Measurements from ENCODE around the gene MPZL3. TPM values are rescaled to one million over a fixed set of nuclear protein-coding genes. Genes with fewer than 3 reads are reported as not detected.

Gene MPZL3
- polyA plus RNA-seq, 1 of the 3 experiments (the other 2 are of a cell fraction), result 0.38 TPM

- Histone ChIP-seq H2AFZ (ENCODE audit: low read depth) (no peak overlapping the region), H3K79me2 (ENCODE audit: insufficient read depth) (no peaks in the 10 kb centered on the region), H3K4me1 (ENCODE audit: control insufficient read depth in 1 of 2, insufficient read depth in 2 of 2, low read depth in 1 of 2, low read length in 1 of 2) (peaks cover 0 to 2% of the 10 kb centered on the region in 2 experiments; a peak in 1 of 4 replicates), H3F3A (replicated peaks; ENCODE audit: insufficient read depth) (no peaks in the 10 kb centered on the region), H4K20me1 (ENCODE audit: insufficient read depth) (no peaks in the 10 kb centered on the region), H3K27ac (ENCODE audit: low read depth in 2 of 2, low read length in 1 of 2) (no peak overlapping the region), H3K9ac (no peak overlapping the region), H3K9me3 (no peaks in the 10 kb centered on the region), H3K36me3 (replicated peaks in 1 of 2; ENCODE audit: control insufficient read depth in 1 of 2, insufficient read depth in 2 of 2, low read length in 1 of 2) (no peaks in the 10 kb centered on the region), H3K27me3 (ENCODE audit: insufficient read depth) (peaks cover 34% of the 10 kb centered on the region; the same call in 1 of the 2 replicates), H3K4me2 (no peak overlapping the region), H3K4me3 (ENCODE audit: low read depth in 2 of 2, low read length in 1 of 2) (no peak overlapping the region), H3K9me2 (no peaks in the 10 kb centered on the region)
- CTCF ChIA-PET, result interaction anchor here (1.0 kb wide), 1 partner anchor 29 kb away, joined by 5 read pairs; no protein-coding TSS in a partner anchor
- TF ChIP-seq POLR2AphosphoS5 (IDR thresholded peaks at IDR 0.05; ENCODE audit: low read depth, low read length) (no peak), RAD21 (IDR thresholded peaks at IDR 0.05; ENCODE audit: low read length) (no peak), FOSL2 (IDR thresholded peaks at IDR 0.05; ENCODE audit: borderline replicate concordance, low read depth) (no peak)
- DNase-seq, result no peak
- 31% methylated on average over 5 of the region's 5 CpGs for WGBS (ENCODE audit: low lambda C conversion rate)
- POLR2A ChIA-PET, result no interaction called here
Measured at GRCh38 chr11:118200497-118200896, 51.7 kb downstream of the MPZL3 start.

- Histone ChIP-seq H3K9me2 (no peaks in the 10 kb centered on the region), H3F3A (replicated peaks; ENCODE audit: insufficient read depth) (no peaks in the 10 kb centered on the region), H2AFZ (ENCODE audit: low read depth) (no peak overlapping the region), H3K4me1 (ENCODE audit: control insufficient read depth in 1 of 2, insufficient read depth in 2 of 2, low read depth in 1 of 2, low read length in 1 of 2) (peaks cover 0 to 7% of the 10 kb centered on the region in 2 experiments; a peak in 1 of 4 replicates), H3K9ac (no peak overlapping the region), H3K9me3 (no peaks in the 10 kb centered on the region), H3K27ac (ENCODE audit: low read depth in 2 of 2, low read length in 1 of 2) (no peak overlapping the region), H4K20me1 (ENCODE audit: insufficient read depth) (no peaks in the 10 kb centered on the region), H3K36me3 (replicated peaks in 1 of 2; ENCODE audit: control insufficient read depth in 1 of 2, insufficient read depth in 2 of 2, low read length in 1 of 2) (no peaks in the 10 kb centered on the region), H3K79me2 (ENCODE audit: insufficient read depth) (no peaks in the 10 kb centered on the region), H3K4me3 (ENCODE audit: low read depth in 2 of 2, low read length in 1 of 2) (no peak overlapping the region), H3K4me2 (no peak overlapping the region), H3K27me3 (ENCODE audit: insufficient read depth) (peaks cover 34% of the 10 kb centered on the region; the same call in 1 of the 2 replicates)
- DNase-seq, result no peak
- WGBS (ENCODE audit: low lambda C conversion rate), result 34% methylated on average over 6 of the region's 6 CpGs
- CTCF ChIA-PET, result interaction anchor here (0.7 to 2.8 kb wide), 21 partner anchors 10 to 261 kb away, joined by 3 to 34 read pairs (median 5); partner anchors contain the start of gene UBE4A
- TF ChIP-seq RFX5 (IDR thresholded peaks at IDR 0.05; ENCODE audit: low read length) (no peak), TEAD4 (IDR thresholded peaks at IDR 0.05; ENCODE audit: borderline replicate concordance, insufficient read depth) (no peak), RXRA (IDR thresholded peaks at IDR 0.05; ENCODE audit: borderline replicate concordance, low read depth) (no peak), ELF1 (IDR thresholded peaks at IDR 0.05) (no peak), GABPA (IDR thresholded peaks at IDR 0.05; ENCODE audit: low read depth) (no peak), EZH2phosphoT487 (IDR thresholded peaks at IDR 0.05; ENCODE audit: borderline replicate concordance, low read depth) (no peak)
- POLR2A ChIA-PET, result no interaction called here
Measured at GRCh38 chr11:118199135-118199534, 53.0 kb downstream of the MPZL3 start.

- peaks cover 39% of the 10 kb centered on the region; the same call in 1 of the 2 replicates for H3K27me3 ChIP-seq (ENCODE audit: insufficient read depth)
- H3K79me2 ChIP-seq (ENCODE audit: insufficient read depth), result no peaks in the 10 kb centered on the region
- ChIA-PET POLR2A (no interaction called here), CTCF (interaction anchor here (0.6 to 2.8 kb wide), 55 partner anchors 9 to 333 kb away, joined by 3 to 34 read pairs (median 4); partner anchors contain the start of genes MPZL3, SCN2B, SCN4B and TMEM25)
- peaks cover 0 to 7% of the 10 kb centered on the region in 2 experiments; a peak in 1 of 4 replicates for H3K4me1 ChIP-seq (ENCODE audit: control insufficient read depth in 1 of 2, insufficient read depth in 2 of 2, low read depth in 1 of 2, low read length in 1 of 2)
- H3K36me3 ChIP-seq (replicated peaks in 1 of 2; ENCODE audit: control insufficient read depth in 1 of 2, insufficient read depth in 2 of 2, low read length in 1 of 2), result no peaks in the 10 kb centered on the region
- H3K27ac ChIP-seq (ENCODE audit: low read depth in 2 of 2, low read length in 1 of 2), result no peak overlapping the region
- WGBS (ENCODE audit: low lambda C conversion rate), result 0% methylated on average over 6 of the region's 9 CpGs
- peak; percentile 77 for DNase-seq
- H3F3A ChIP-seq (replicated peaks; ENCODE audit: insufficient read depth), result no peaks in the 10 kb centered on the region
- no peaks in the 10 kb centered on the region for H3K9me2 ChIP-seq
- H2AFZ ChIP-seq (ENCODE audit: low read depth), result no peak overlapping the region
- H4K20me1 ChIP-seq (ENCODE audit: insufficient read depth), result no peaks in the 10 kb centered on the region
- no peaks in the 10 kb centered on the region for H3K9me3 ChIP-seq
- H3K4me3 ChIP-seq (ENCODE audit: low read depth in 2 of 2, low read length in 1 of 2), result peak overlapping the region in 1 of 2 experiments; percentile 53; a peak in 1 of 4 replicates
- no peak overlapping the region for H3K9ac ChIP-seq
- H3K4me2 ChIP-seq, result 0 out of 2 replicates have a peak overlapping the region, but pooled peaks have one; percentile 44
- no peak for TF ChIP-seq MEF2A (IDR thresholded peaks at IDR 0.05; ENCODE audit: borderline replicate concordance, low read depth)
- TF ChIP-seq RCOR1 (IDR thresholded peaks at IDR 0.05; ENCODE audit: low read length), result no peak
- TF ChIP-seq EP300 (IDR thresholded peaks at IDR 0.05; ENCODE audit: borderline replicate concordance in 1 of 2, low read depth in 1 of 2, low read length in 1 of 2), result no peak
- TF ChIP-seq YY1 (IDR thresholded peaks at IDR 0.05; ENCODE audit: low read depth), result no peak
- no peak for TF ChIP-seq NRF1 (IDR thresholded peaks at IDR 0.05; ENCODE audit: low read depth, low read length)
- TF ChIP-seq GABPA (IDR thresholded peaks at IDR 0.05; ENCODE audit: low read depth), result no peak
- TF ChIP-seq FOSL2 (IDR thresholded peaks at IDR 0.05; ENCODE audit: borderline replicate concordance, low read depth), result no peak
- TF ChIP-seq SMC3 (IDR thresholded peaks at IDR 0.05; ENCODE audit: low read depth, low read length), result peak; percentile 86
- TF ChIP-seq CTCF (IDR thresholded peaks at IDR 0.05), result peak; percentile 92
- peak; percentile 83 for TF ChIP-seq RAD21 (IDR thresholded peaks at IDR 0.05; ENCODE audit: low read length)
- TF ChIP-seq GATA2 (CRISPR knock-in tag; IDR thresholded peaks at IDR 0.05), result no peak
- no peak for TF ChIP-seq MXI1 (IDR thresholded peaks at IDR 0.05; ENCODE audit: low read depth, low read length)
Measured at GRCh38 chr11:118198370-118198769, 53.8 kb downstream of the MPZL3 start.

Data from SK-N-SH (cell line).